Keratinocyte (primary cell): ENCODE measurements around the gene ACTN4.

Experiments
- CTCF ChIP-seq, 3 experiments: IDR thresholded peaks in 1 of 3; conservative IDR thresholded peaks in 1 of 3; optimal IDR thresholded peaks in 1 of 3; 2 replicates in 2 of 3; 3 replicates in 1 of 3; pipeline versions ENCODE3 to v1.5.1; 2011; ENCODE audit warnings: low read length in 3 of 3, mild to moderate bottlenecking in 3 of 3, moderate library complexity in 2 of 3, control low read depth in 1 of 3, inconsistent platforms in 1 of 3; ENCODE audit not compliant: insufficient read depth in 2 of 3; ENCODE audit errors: extremely low read depth in 1 of 3
- EZH2 ChIP-seq: IDR thresholded peaks from one replicate; pipeline ENCODE4 v1.6.1; 2012; ENCODE audit warnings: inconsistent platforms, mild to moderate bottlenecking, low read length, moderate library complexity

- TF ChIP-seq CTCF (optimal IDR thresholded peaks at IDR 0.05 in 1 of 3, IDR thresholded peaks at IDR 0.05 in 1 of 3, conservative IDR thresholded peaks at IDR 0.05 in 1 of 3; ENCODE audit: extremely low read depth in 1 of 3, insufficient read depth in 2 of 3, low read length in 3 of 3) (no peak), EZH2 (no peak)
Measured at GRCh38 chr19:38667661-38668171, 20.3 kb downstream of the ACTN4 start.
